Measurements from ENCODE around the gene ITGB5.

ITGB5 gene

GRCh38 chr3:124887177-124887931, at the start of gene ITGB5:
ITGB5 (minus strand) TSS chr3:124887365; CDS start chr3:124887000, 365 bp downstream.
- no peak for TF ChIP-seq POLR2A (IDR thresholded peaks at IDR 0.05; ENCODE audit: extremely low read depth, insufficient read length)
- TF ChIP-seq MYC (IDR thresholded peaks at IDR 0.05; ENCODE audit: low read depth, low read length): no peak
- peak; percentile 22 for DNase-seq (ENCODE audit: low read depth)
- H3K4me3 ChIP-seq (ENCODE audit: low read depth, low read length): no peak within 1 kb of the TSS

GRCh38 chr3:124935794-124936542, 48.8 kb upstream of the ITGB5 start:
- TF ChIP-seq MAX (IDR thresholded peaks at IDR 0.05; ENCODE audit: low read depth, low read length): no peak
- TF ChIP-seq MYC (IDR thresholded peaks at IDR 0.05; ENCODE audit: low read depth, low read length): no peak
- no peak for TF ChIP-seq CTCF (IDR thresholded peaks at IDR 0.05; ENCODE audit: low read depth, low read length)
- no peak for TF ChIP-seq POLR2A (IDR thresholded peaks at IDR 0.05; ENCODE audit: extremely low read depth, insufficient read length)
- H3K4me3 ChIP-seq (ENCODE audit: low read depth, low read length): no peak overlapping the region
- DNase-seq (ENCODE audit: low read depth): no peak

GRCh38 chr3:124935264-124935663, 48.1 kb upstream of the ITGB5 start:
- no peak overlapping the region for H3K4me3 ChIP-seq (ENCODE audit: low read depth, low read length)
- DNase-seq (ENCODE audit: low read depth): no peak
- no peak for TF ChIP-seq CTCF (IDR thresholded peaks at IDR 0.05; ENCODE audit: low read depth, low read length)
- TF ChIP-seq POLR2A (IDR thresholded peaks at IDR 0.05; ENCODE audit: extremely low read depth, insufficient read length): no peak
- TF ChIP-seq MAX (IDR thresholded peaks at IDR 0.05; ENCODE audit: low read depth, low read length): no peak
- TF ChIP-seq MYC (IDR thresholded peaks at IDR 0.05; ENCODE audit: low read depth, low read length): no peak

- TF ChIP-seq MYC (IDR thresholded peaks at IDR 0.05; ENCODE audit: low read depth, low read length) (no peak), CTCF (IDR thresholded peaks at IDR 0.05; ENCODE audit: low read depth, low read length) (no peak), POLR2A (IDR thresholded peaks at IDR 0.05; ENCODE audit: extremely low read depth, insufficient read length) (no peak), MAX (IDR thresholded peaks at IDR 0.05; ENCODE audit: low read depth, low read length) (no peak)
- DNase-seq (ENCODE audit: low read depth): no peak
- H3K4me3 ChIP-seq (ENCODE audit: low read depth, low read length): no peak within 1 kb of the TSS
These were observed 47.4 kb upstream of the ITGB5 start, which contains the start of gene MUC13 for GRCh38 chr3:124934577-124934976. MUC13 (minus strand) TSS chr3:124934751; CDS start chr3:124934712, 39 bp downstream.

- peak; percentile 58 for DNase-seq (ENCODE audit: low read depth)
- TF ChIP-seq MAX (IDR thresholded peaks at IDR 0.05; ENCODE audit: low read depth, low read length): no peak
- TF ChIP-seq POLR2A (IDR thresholded peaks at IDR 0.05; ENCODE audit: extremely low read depth, insufficient read length): no peak
- TF ChIP-seq CTCF (IDR thresholded peaks at IDR 0.05; ENCODE audit: low read depth, low read length): peak; percentile 69
- no peak for TF ChIP-seq MYC (IDR thresholded peaks at IDR 0.05; ENCODE audit: low read depth, low read length)
- no peak overlapping the region for H3K4me3 ChIP-seq (ENCODE audit: low read depth, low read length)
These were observed 41.4 kb upstream of the ITGB5 start for GRCh38 chr3:124928333-124929202.
